Pericardium fibroblast (primary cell): ENCODE data around the gene ABT1. TPM values are rescaled to one million over a fixed set of nuclear protein-coding genes. Genes with fewer than 3 reads are reported as not detected.

Experiments
- total RNA-seq: library from RNA; depleted of rRNA; stranded (reverse); fragments of >200 nt; gene quantifications from 2 replicates; pipeline ENCODE4 v1.2.3, GENCODE V29; 2015

Gene ABT1
- 9.5 and 13.9 TPM in 2 replicates for total RNA-seq

GRCh38 chr6:26596579-26597388 lies at the start of gene ABT1:
Gene ABT1, plus strand, starts transcription at chr6:26596953. Its CDS starts 30 bp downstream, at chr6:26596983.

Other genes with a start within 250 kb of the ABT1 start
- 4.2 and 14.9 TPM in 2 replicates for gene BTN3A2, start 231.8 kb upstream of the ABT1 start, total RNA-seq
- gene BTN2A2, start 213.8 kb upstream of the ABT1 start, total RNA-seq = 2.0 and 2.5 TPM in 2 replicates
- gene BTN3A1, start 194.7 kb upstream of the ABT1 start, total RNA-seq = 9.2 and 13.4 TPM in 2 replicates
- gene BTN3A3, start 156.4 kb upstream of the ABT1 start, total RNA-seq = 16.3 and 21.8 TPM in 2 replicates
- 7.4 and 7.9 TPM in 2 replicates for gene BTN2A1, start 139.0 kb upstream of the ABT1 start, total RNA-seq
- not detected in 2 replicates for gene BTN1A1, start 96.7 kb upstream of the ABT1 start, total RNA-seq
- gene HMGN4, start 58.6 kb upstream of the ABT1 start, total RNA-seq = 48.7 and 48.9 TPM in 2 replicates
- 8.4 and 11.8 TPM in 2 replicates for gene ZNF322, start 62.8 kb downstream of the ABT1 start, total RNA-seq